ENCODE data around the gene CADM4.
"Not testable (repeated sequence)": the region's sequence is repeated elsewhere in the genome, so short reads cannot be mapped to it uniquely, and the experiment has no call there.

CADM4 gene

GRCh38 chr19:43605875-43606568 is 33.6 kb downstream of the CADM4 start:
- DNase-seq, result no peak

GRCh38 chr19:43600326-43600725 is 39.3 kb downstream of the CADM4 start:
- DNase-seq, result not testable (repeated sequence)

GRCh38 chr19:43599635-43600295 is 39.9 kb downstream of the CADM4 start:
- DNase-seq, result no peak

GRCh38 chr19:43598445-43599240 is 41.0 kb downstream of the CADM4 start:
- no peak for DNase-seq

- no peak for DNase-seq
Measured at GRCh38 chr19:43597876-43598275, 41.8 kb downstream of the CADM4 start.

GRCh38 chr19:43596842-43597461 is 42.7 kb downstream of the CADM4 start:
- no peak for DNase-seq

- peak; percentile 100 for DNase-seq
Measured at GRCh38 chr19:43595999-43596841, 43.4 kb downstream of the CADM4 start, which contains the start of the genes IRGQ and ZNF576. IRGQ (minus strand) TSS chr19:43596134; CDS start chr19:43595338, 796 bp downstream. ZNF576 (plus strand) TSS chr19:43596595; CDS start chr19:43597109, 514 bp downstream.

GRCh38 chr19:43595605-43595998 is 44.0 kb downstream of the CADM4 start:
- DNase-seq, result no peak

GRCh38 chr19:43594710-43595604 is 44.7 kb downstream of the CADM4 start:
- DNase-seq, result peak; percentile 77 to 81

- no peak for DNase-seq
Measured at GRCh38 chr19:43594081-43594697, 45.5 kb downstream of the CADM4 start.

- DNase-seq, result no peak
Measured at GRCh38 chr19:43592800-43593350, 46.8 kb downstream of the CADM4 start.

GRCh38 chr19:43591904-43592772 is 47.5 kb downstream of the CADM4 start:
- no peak for DNase-seq

GRCh38 chr19:43589678-43590077 is 50.0 kb downstream of the CADM4 start:
- peak; percentile 22 to 24 for DNase-seq

GRCh38 chr19:43589277-43589676 is 50.4 kb downstream of the CADM4 start:
- no peak for DNase-seq

- not testable (repeated sequence) for DNase-seq
Measured at GRCh38 chr19:43587029-43587428, 52.6 kb downstream of the CADM4 start.

- DNase-seq, result no peak
Measured at GRCh38 chr19:43586346-43586745, 53.3 kb downstream of the CADM4 start.

- no peak for DNase-seq
Measured at GRCh38 chr19:43584484-43584883, 55.2 kb downstream of the CADM4 start.

- DNase-seq, result no peak
Measured at GRCh38 chr19:43582495-43582894, 57.2 kb downstream of the CADM4 start.

- no peak for DNase-seq
Measured at GRCh38 chr19:43581467-43581866, 58.2 kb downstream of the CADM4 start.

All from CD4-positive, alpha-beta T cell treated with Interferon alpha-2 for 1 hour (primary cell).